ENCODE results near the gene VENTX.

DNA sequence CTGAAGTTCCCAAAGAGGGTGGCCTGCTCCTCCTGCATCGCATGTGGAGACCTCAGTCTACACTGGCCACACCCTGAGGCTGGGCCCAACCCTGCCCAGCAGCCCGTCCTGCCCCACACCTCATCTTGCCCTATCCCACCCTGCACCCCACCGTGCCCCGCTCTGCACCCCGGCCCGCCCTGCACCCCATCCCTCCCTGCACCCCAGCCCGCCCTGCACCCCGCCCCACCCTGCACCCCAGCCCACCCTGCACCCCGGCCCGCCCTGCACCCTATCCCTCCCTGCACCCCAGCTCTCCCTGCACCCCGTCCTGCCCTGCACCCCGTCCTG is 14.5 kb downstream of the VENTX start:
- TF ChIP-seq HDAC2 (IDR thresholded peaks at IDR 0.05): no peak
- TF ChIP-seq, protein P1, sequence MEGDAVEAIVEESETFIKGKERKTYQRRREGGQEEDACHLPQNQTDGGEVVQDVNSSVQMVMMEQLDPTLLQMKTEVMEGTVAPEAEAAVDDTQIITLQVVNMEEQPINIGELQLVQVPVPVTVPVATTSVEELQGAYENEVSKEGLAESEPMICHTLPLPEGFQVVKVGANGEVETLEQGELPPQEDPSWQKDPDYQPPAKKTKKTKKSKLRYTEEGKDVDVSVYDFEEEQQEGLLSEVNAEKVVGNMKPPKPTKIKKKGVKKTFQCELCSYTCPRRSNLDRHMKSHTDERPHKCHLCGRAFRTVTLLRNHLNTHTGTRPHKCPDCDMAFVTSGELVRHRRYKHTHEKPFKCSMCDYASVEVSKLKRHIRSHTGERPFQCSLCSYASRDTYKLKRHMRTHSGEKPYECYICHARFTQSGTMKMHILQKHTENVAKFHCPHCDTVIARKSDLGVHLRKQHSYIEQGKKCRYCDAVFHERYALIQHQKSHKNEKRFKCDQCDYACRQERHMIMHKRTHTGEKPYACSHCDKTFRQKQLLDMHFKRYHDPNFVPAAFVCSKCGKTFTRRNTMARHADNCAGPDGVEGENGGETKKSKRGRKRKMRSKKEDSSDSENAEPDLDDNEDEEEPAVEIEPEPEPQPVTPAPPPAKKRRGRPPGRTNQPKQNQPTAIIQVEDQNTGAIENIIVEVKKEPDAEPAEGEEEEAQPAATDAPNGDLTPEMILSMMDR (IDR thresholded peaks at IDR 0.05 in 2 of 3, conservative IDR thresholded peaks at IDR 0.05 in 1 of 3; ENCODE audit: control insufficient read depth in 2 of 3, extremely low read depth in 1 of 3, insufficient read depth in 1 of 3, low read depth in 3 of 3, low read length in 3 of 3): no peak
- TF ChIP-seq JUND (IDR thresholded peaks at IDR 0.05; ENCODE audit: low read depth, low read length): no peak
- no peak for TF ChIP-seq HCFC1 (IDR thresholded peaks at IDR 0.05; ENCODE audit: low read length)
- TF ChIP-seq, protein P2, sequence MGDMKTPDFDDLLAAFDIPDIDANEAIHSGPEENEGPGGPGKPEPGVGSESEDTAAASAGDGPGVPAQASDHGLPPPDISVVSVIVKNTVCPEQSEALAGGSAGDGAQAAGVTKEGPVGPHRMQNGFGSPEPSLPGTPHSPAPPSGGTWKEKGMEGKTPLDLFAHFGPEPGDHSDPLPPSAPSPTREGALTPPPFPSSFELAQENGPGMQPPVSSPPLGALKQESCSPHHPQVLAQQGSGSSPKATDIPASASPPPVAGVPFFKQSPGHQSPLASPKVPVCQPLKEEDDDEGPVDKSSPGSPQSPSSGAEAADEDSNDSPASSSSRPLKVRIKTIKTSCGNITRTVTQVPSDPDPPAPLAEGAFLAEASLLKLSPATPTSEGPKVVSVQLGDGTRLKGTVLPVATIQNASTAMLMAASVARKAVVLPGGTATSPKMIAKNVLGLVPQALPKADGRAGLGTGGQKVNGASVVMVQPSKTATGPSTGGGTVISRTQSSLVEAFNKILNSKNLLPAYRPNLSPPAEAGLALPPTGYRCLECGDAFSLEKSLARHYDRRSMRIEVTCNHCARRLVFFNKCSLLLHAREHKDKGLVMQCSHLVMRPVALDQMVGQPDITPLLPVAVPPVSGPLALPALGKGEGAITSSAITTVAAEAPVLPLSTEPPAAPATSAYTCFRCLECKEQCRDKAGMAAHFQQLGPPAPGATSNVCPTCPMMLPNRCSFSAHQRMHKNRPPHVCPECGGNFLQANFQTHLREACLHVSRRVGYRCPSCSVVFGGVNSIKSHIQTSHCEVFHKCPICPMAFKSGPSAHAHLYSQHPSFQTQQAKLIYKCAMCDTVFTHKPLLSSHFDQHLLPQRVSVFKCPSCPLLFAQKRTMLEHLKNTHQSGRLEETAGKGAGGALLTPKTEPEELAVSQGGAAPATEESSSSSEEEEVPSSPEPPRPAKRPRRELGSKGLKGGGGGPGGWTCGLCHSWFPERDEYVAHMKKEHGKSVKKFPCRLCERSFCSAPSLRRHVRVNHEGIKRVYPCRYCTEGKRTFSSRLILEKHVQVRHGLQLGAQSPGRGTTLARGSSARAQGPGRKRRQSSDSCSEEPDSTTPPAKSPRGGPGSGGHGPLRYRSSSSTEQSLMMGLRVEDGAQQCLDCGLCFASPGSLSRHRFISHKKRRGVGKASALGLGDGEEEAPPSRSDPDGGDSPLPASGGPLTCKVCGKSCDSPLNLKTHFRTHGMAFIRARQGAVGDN (IDR thresholded peaks at IDR 0.05): no peak
- TF ChIP-seq CHD1 (IDR thresholded peaks at IDR 0.05; ENCODE audit: low read depth, low read length): no peak
- no peak for TF ChIP-seq EZH2 (IDR thresholded peaks at IDR 0.05; ENCODE audit: borderline replicate concordance, control insufficient read depth, low read depth, low read length)
- TF ChIP-seq MYC (IDR thresholded peaks at IDR 0.05; ENCODE audit: insufficient read depth, insufficient read length, insufficient replicate concordance, low read length, severe bottlenecking): no peak
- TF ChIP-seq SIX5 (IDR thresholded peaks at IDR 0.05; ENCODE audit: low read depth, low read length, severe bottlenecking): no peak
- TF ChIP-seq, protein P3, sequence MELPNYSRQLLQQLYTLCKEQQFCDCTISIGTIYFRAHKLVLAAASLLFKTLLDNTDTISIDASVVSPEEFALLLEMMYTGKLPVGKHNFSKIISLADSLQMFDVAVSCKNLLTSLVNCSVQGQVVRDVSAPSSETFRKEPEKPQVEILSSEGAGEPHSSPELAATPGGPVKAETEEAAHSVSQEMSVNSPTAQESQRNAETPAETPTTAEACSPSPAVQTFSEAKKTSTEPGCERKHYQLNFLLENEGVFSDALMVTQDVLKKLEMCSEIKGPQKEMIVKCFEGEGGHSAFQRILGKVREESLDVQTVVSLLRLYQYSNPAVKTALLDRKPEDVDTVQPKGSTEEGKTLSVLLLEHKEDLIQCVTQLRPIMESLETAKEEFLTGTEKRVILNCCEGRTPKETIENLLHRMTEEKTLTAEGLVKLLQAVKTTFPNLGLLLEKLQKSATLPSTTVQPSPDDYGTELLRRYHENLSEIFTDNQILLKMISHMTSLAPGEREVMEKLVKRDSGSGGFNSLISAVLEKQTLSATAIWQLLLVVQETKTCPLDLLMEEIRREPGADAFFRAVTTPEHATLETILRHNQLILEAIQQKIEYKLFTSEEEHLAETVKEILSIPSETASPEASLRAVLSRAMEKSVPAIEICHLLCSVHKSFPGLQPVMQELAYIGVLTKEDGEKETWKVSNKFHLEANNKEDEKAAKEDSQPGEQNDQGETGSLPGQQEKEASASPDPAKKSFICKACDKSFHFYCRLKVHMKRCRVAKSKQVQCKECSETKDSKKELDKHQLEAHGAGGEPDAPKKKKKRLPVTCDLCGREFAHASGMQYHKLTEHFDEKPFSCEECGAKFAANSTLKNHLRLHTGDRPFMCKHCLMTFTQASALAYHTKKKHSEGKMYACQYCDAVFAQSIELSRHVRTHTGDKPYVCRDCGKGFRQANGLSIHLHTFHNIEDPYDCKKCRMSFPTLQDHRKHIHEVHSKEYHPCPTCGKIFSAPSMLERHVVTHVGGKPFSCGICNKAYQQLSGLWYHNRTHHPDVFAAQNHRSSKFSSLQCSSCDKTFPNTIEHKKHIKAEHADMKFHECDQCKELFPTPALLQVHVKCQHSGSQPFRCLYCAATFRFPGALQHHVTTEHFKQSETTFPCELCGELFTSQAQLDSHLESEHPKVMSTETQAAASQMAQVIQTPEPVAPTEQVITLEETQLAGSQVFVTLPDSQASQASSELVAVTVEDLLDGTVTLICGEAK (IDR thresholded peaks at IDR 0.05; ENCODE audit: borderline replicate concordance): no peak
- no peak for TF ChIP-seq MYB (IDR thresholded peaks at IDR 0.05; ENCODE audit: borderline replicate concordance, low read depth, low read length)
